MM.1S (cell line): ENCODE measurements around the gene RSRC1.
"Not testable (repeated sequence)": the region's sequence is repeated elsewhere in the genome, so short reads cannot be mapped to it uniquely, and the experiment has no call there.

ENCODE experiments used
- DNase-seq: peaks from one replicate; pipeline ENCODE4 v3.0.0-alpha.2; 2015
- H2AFZ ChIP-seq: fragments of 300-600 bp; sonication (generic); 2 replicates; pipeline ENCODE4 v1.6.0; 2016; ENCODE audit warnings: antibody characterized with exemption, low read length
- H3F3A ChIP-seq: fragments of 300-600 bp; sonication (generic); 2 replicates; pipeline ENCODE4 v1.6.1; 2016; ENCODE audit warnings: mild to moderate bottlenecking, antibody characterized with exemption, low read length, moderate library complexity, mixed read lengths; ENCODE audit not compliant: insufficient read depth
- H3K27ac ChIP-seq: fragments of 300-600 bp; sonication (generic); 2 replicates; pipeline ENCODE4 v1.5.1; 2016; ENCODE audit warnings: mild to moderate bottlenecking, low read length
- H3K27me3 ChIP-seq: fragments of 300-600 bp; sonication (generic); replicated peaks from 2 replicates; pipeline ENCODE4 v1.6.0; 2016; ENCODE audit warnings: low read length; ENCODE audit not compliant: insufficient read depth
- H3K36me3 ChIP-seq: fragments of 300-600 bp; sonication (generic); replicated peaks from 2 replicates; pipeline ENCODE4 v1.6.1; 2016; ENCODE audit warnings: mild to moderate bottlenecking, low read length, mixed read lengths; ENCODE audit not compliant: insufficient read depth
- H3K4me1 ChIP-seq: fragments of 300-600 bp; sonication (generic); 2 replicates; pipeline ENCODE4 v1.6.1; 2016; ENCODE audit warnings: low read length, mixed read lengths
- H3K4me2 ChIP-seq: fragments of 300-600 bp; sonication (generic); 2 replicates; pipeline ENCODE4 v1.6.0; 2016; ENCODE audit warnings: low read depth, low read length
- H3K4me3 ChIP-seq: fragments of 300-600 bp; sonication (generic); 2 replicates; pipeline ENCODE4 v1.5.1; 2016; ENCODE audit warnings: low read length, mixed read lengths
- H3K79me2 ChIP-seq: fragments of 300-600 bp; sonication (generic); 2 replicates; pipeline ENCODE4 v1.6.1; 2016; ENCODE audit warnings: mixed run types, low read length, mixed read lengths
- H3K9ac ChIP-seq: fragments of 300-600 bp; sonication (generic); 2 replicates; pipeline ENCODE4 v1.6.1; 2016; ENCODE audit warnings: low read length, mixed read lengths
- H3K9me2 ChIP-seq: fragments of 300-600 bp; sonication (generic); replicated peaks from 2 replicates; pipeline ENCODE4 v1.6.1; 2016; ENCODE audit warnings: mild to moderate bottlenecking, low read length, mixed read lengths; ENCODE audit not compliant: insufficient read depth
- H3K9me3 ChIP-seq: fragments of 300-600 bp; sonication (generic); replicated peaks from 2 replicates; pipeline ENCODE4 v1.6.1; 2016; ENCODE audit warnings: mild to moderate bottlenecking, low read length, mixed read lengths; ENCODE audit not compliant: insufficient read depth
- H4K20me1 ChIP-seq: fragments of 300-600 bp; sonication (generic); 2 replicates; pipeline ENCODE4 v1.6.1; 2016; ENCODE audit warnings: mild to moderate bottlenecking, low read length, moderate library complexity, mixed read lengths; ENCODE audit not compliant: insufficient read depth
- CTCF ChIP-seq: fragments of 300-600 bp; sonication (generic); IDR thresholded peaks from 2 replicates; pipeline ENCODE4 v1.5.1; 2016; ENCODE audit warnings: antibody characterized with exemption, low read length, mixed read lengths
- EZH2 ChIP-seq: fragments of 300-600 bp; sonication (generic); optimal IDR thresholded peaks from 2 replicates; pipeline ENCODE3; 2017; ENCODE audit warnings: low read depth, mild to moderate bottlenecking, antibody characterized with exemption, low read length, mixed read lengths
- EZH2phosphoT487 ChIP-seq: fragments of 300-600 bp; sonication (generic); IDR thresholded peaks from 2 replicates; pipeline ENCODE4 v1.6.1; 2018; ENCODE audit warnings: antibody characterized with exemption, low read length

The RSRC1 gene

GRCh38 chr3:158111861-158112260, 2.0 kb downstream of the RSRC1 start:
- Histone ChIP-seq H4K20me1 (no peaks in the 10 kb centered on the region), H3K9me3 (no peaks in the 10 kb centered on the region), H3K36me3 (no peaks in the 10 kb centered on the region), H2AFZ (no peak overlapping the region), H3K9ac (no peak overlapping the region), H3K4me3 (no peak overlapping the region), H3K27me3 (peaks cover 19% of the 10 kb centered on the region), H3K4me1 (peaks cover 18% of the 10 kb centered on the region), H3K79me2 (peaks cover 67% of the 10 kb centered on the region), H3K4me2 (peak overlapping the region; percentile 63; the same call in 1 of the 2 replicates), H3F3A (peaks cover 12% of the 10 kb centered on the region), H3K9me2 (no peaks in the 10 kb centered on the region), H3K27ac (no peak overlapping the region)
- TF ChIP-seq EZH2phosphoT487: no peak
- TF ChIP-seq EZH2: no peak
- no peak for TF ChIP-seq CTCF
- DNase-seq: no peak

- not testable (repeated sequence) for H4K20me1 ChIP-seq, DNase-seq, H3K27me3 ChIP-seq, H3K9me3 ChIP-seq, H3K27ac ChIP-seq, H3K4me2 ChIP-seq, H3K4me3 ChIP-seq, H3K36me3 ChIP-seq, H3K9me2 ChIP-seq, H3K9ac ChIP-seq, H2AFZ ChIP-seq
- Histone ChIP-seq H3F3A (peaks cover 12% of the 10 kb centered on the region), H3K4me1 (peaks cover 13% of the 10 kb centered on the region), H3K79me2 (peaks cover 84% of the 10 kb centered on the region)
Measured at GRCh38 chr3:158113595-158113994, 3.7 kb downstream of the RSRC1 start.

- Histone ChIP-seq H3K36me3 (no peaks in the 10 kb centered on the region; the same call in 1 of the 2 replicates), H3K4me2 (no peak overlapping the region), H3K9me3 (no peaks in the 10 kb centered on the region), H3K4me1 (peaks cover 8% of the 10 kb centered on the region; the same call in 1 of the 2 replicates), H2AFZ (no peak overlapping the region), H4K20me1 (no peaks in the 10 kb centered on the region), H3K9ac (no peak overlapping the region), H3K27ac (no peak overlapping the region), H3K79me2 (peaks cover 50% of the 10 kb centered on the region), H3K9me2 (no peaks in the 10 kb centered on the region), H3K4me3 (no peak overlapping the region), H3F3A (no peaks in the 10 kb centered on the region), H3K27me3 (no peaks in the 10 kb centered on the region)
- TF ChIP-seq EZH2 (no peak), EZH2phosphoT487 (no peak), CTCF (no peak)
- no peak for DNase-seq
Measured at GRCh38 chr3:158120330-158120729, 10.4 kb downstream of the RSRC1 start.

- DNase-seq: peak; percentile 39
- Histone ChIP-seq H3K9me2 (no peaks in the 10 kb centered on the region), H3K4me1 (peaks cover 8% of the 10 kb centered on the region; the same call in 1 of the 2 replicates), H4K20me1 (no peaks in the 10 kb centered on the region), H3K9me3 (no peaks in the 10 kb centered on the region), H2AFZ (no peak overlapping the region), H3K4me2 (no peak overlapping the region), H3K36me3 (peaks cover 1% of the 10 kb centered on the region; the same call in 1 of the 2 replicates), H3K27me3 (no peaks in the 10 kb centered on the region), H3K79me2 (peaks cover 44% of the 10 kb centered on the region), H3K27ac (no peak overlapping the region), H3K4me3 (no peak overlapping the region), H3K9ac (no peak overlapping the region), H3F3A (no peaks in the 10 kb centered on the region)
- no peak for TF ChIP-seq CTCF
- no peak for TF ChIP-seq EZH2
- no peak for TF ChIP-seq EZH2phosphoT487
Measured at GRCh38 chr3:158121295-158121694, 11.4 kb downstream of the RSRC1 start.

- not testable (repeated sequence) for H3K27ac ChIP-seq, H3K9ac ChIP-seq, H3K4me3 ChIP-seq, H4K20me1 ChIP-seq, H3K36me3 ChIP-seq, DNase-seq, H2AFZ ChIP-seq, H3K4me2 ChIP-seq, H3K9me2 ChIP-seq, H3K9me3 ChIP-seq, H3F3A ChIP-seq, H3K27me3 ChIP-seq
- H3K79me2 ChIP-seq: peaks cover 34% of the 10 kb centered on the region
- peaks cover 18% of the 10 kb centered on the region for H3K4me1 ChIP-seq
Measured at GRCh38 chr3:158122721-158123120, 12.8 kb downstream of the RSRC1 start.
